Calu3 (cell line): ENCODE results near the gene IRF7. TPM values are rescaled to one million over a fixed set of nuclear protein-coding genes. Genes with fewer than 3 reads are reported as not detected.

Experiments
- BruUV-seq: library from RNA; stranded (reverse); fragments of 400-500 nt; replicated peaks from 2 replicates; lab custom pipeline; 2021; lab: Mats Ljungman, UMichigan
- CTCF ChIA-PET: fragments of 300-600 bp; sonication (Branson Sonifier 250); formaldehyde crosslinking; loops from one replicate; lab custom pipeline; 2022; ENCODE audit warnings: antibody characterized with exemption; lab: Charles Lee
- DNase-seq: peaks from one replicate; pipeline ENCODE4 v3.0.0; 2022
- H3K27ac Mint-ChIP-seq: one replicate; pipeline ENCODE4 v1.8.0; 2022; ENCODE audit warnings: mixed read lengths; ENCODE audit not compliant: unreplicated experiment
- H3K27me3 Mint-ChIP-seq: one replicate; pipeline ENCODE4 v1.8.0; 2022; ENCODE audit warnings: mixed read lengths; ENCODE audit not compliant: unreplicated experiment
- H3K36me3 Mint-ChIP-seq: one replicate; pipeline ENCODE4 v1.8.0; 2022; ENCODE audit warnings: mild to moderate bottlenecking, moderate library complexity, mixed read lengths; ENCODE audit not compliant: insufficient read depth, unreplicated experiment
- H3K4me1 Mint-ChIP-seq: one replicate; pipeline ENCODE4 v1.8.0; 2022; ENCODE audit warnings: mild to moderate bottlenecking, low read depth, mixed read lengths; ENCODE audit not compliant: unreplicated experiment
- H3K4me3 Mint-ChIP-seq: one replicate; pipeline ENCODE4 v1.8.0; 2022; ENCODE audit warnings: mild to moderate bottlenecking, low read depth, moderate library complexity, mixed read lengths; ENCODE audit not compliant: unreplicated experiment
- H3K9me3 Mint-ChIP-seq: one replicate; pipeline ENCODE4 v1.8.0; 2022; ENCODE audit warnings: low read depth, mixed read lengths; ENCODE audit not compliant: unreplicated experiment
- intact Hi-C: fragments of 100-400 bp; cut with micrococcal nuclease; formaldehyde crosslinking; loops from one replicate; pipeline ENCODE4 v1.10.0; 2022; ENCODE audit not compliant: unreplicated experiment
- total RNA-seq: library from RNA; stranded (reverse); gene quantifications from 2 replicates; pipeline ENCODE4 v1.2.3, GENCODE V29; 2022
- TF ChIP-seq, protein P1 (sequence below): fragments of 200-600 bp; IDR thresholded peaks from one replicate; pipeline ENCODE4 v1.8.0; 2022; ENCODE audit warnings: antibody characterized with exemption; ENCODE audit not compliant: unreplicated experiment

IRF7 gene
- total RNA-seq, 1 experiment from 2014 or later, result 48.7 TPM

DNA sequence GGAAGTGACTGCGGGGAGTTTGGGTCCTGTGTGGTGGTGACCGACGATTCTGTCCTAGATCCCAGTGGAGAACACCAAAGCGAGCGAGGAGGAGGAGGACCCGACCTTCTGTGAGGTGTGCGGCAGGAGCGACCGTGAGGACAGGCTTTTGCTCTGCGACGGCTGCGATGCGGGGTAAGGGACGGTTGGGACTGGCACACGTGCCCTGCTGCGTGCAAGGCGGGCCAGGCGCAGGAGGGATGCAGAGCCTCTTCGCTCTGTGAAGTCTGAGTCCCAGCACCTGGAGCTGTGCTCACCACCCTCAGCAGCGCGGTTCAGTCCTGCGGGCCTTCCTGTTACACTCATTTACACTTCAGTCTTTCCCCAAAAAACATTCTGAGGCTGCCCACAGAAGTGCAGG is 23.2 kb downstream of the IRF7 start:
- Mint-ChIP-seq H3K27ac (no peak overlapping the region), H3K9me3 (no peaks in the 10 kb centered on the region), H3K4me1 (peaks cover 9% of the 10 kb centered on the region), H3K4me3 (no peak overlapping the region), H3K36me3 (peaks cover 79% of the 10 kb centered on the region), H3K27me3 (no peaks in the 10 kb centered on the region)
- no TSS peak for BruUV-seq
- CTCF ChIA-PET, result no interaction called here
- intact Hi-C loops, result no loop called here
- no peak for DNase-seq
- TF ChIP-seq, protein P1, sequence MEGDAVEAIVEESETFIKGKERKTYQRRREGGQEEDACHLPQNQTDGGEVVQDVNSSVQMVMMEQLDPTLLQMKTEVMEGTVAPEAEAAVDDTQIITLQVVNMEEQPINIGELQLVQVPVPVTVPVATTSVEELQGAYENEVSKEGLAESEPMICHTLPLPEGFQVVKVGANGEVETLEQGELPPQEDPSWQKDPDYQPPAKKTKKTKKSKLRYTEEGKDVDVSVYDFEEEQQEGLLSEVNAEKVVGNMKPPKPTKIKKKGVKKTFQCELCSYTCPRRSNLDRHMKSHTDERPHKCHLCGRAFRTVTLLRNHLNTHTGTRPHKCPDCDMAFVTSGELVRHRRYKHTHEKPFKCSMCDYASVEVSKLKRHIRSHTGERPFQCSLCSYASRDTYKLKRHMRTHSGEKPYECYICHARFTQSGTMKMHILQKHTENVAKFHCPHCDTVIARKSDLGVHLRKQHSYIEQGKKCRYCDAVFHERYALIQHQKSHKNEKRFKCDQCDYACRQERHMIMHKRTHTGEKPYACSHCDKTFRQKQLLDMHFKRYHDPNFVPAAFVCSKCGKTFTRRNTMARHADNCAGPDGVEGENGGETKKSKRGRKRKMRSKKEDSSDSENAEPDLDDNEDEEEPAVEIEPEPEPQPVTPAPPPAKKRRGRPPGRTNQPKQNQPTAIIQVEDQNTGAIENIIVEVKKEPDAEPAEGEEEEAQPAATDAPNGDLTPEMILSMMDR, result no peak

DNA sequence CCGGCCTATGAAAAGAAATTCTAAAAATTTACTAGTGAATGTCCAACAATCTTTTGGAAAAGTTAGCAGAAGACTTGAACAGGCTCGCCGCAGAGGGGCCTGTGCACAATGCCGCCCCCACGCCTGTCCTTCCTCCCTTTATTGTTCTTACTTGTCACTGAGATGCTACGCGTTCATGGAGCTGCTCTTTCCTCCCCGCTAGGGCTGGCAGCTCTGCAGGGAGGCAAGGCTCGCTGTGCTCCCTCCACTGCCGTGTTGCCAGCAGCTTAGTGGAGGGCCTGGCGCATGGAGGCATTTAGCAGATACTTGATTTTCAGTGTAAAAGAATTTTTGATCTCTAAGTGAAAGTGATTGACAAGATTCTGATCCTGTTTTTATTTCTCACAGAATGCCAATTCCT is 24.8 kb downstream of the IRF7 start:
- TF ChIP-seq, protein P1, result no peak
- Mint-ChIP-seq H3K27me3 (no peaks in the 10 kb centered on the region), H3K36me3 (peaks cover 71% of the 10 kb centered on the region), H3K4me3 (no peak overlapping the region), H3K9me3 (no peaks in the 10 kb centered on the region), H3K4me1 (peaks cover 23% of the 10 kb centered on the region), H3K27ac (no peak overlapping the region)
- DNase-seq, result no peak
- BruUV-seq, result no TSS peak
- intact Hi-C loops, result no loop called here
- CTCF ChIA-PET, result no interaction called here

DNA sequence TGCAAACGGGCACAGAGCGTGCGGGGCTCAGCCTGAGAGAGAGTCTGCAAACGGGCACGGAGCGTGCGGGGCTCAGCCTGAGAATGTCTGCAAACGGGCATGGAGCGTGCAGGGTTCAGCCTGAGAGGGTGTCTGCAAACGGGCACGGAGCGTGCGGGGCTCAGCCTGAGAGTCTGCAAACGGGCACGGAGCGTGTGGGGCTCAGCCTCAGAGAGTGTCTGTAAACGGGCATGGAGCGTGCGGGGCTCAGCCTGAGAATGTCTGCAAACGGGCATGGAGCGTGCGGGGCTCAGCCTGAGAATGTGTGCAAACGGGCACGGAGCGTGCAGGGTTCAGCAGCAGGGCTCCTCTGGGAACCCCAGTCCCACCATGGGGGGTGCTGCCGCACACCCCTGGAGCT is 26.0 kb downstream of the IRF7 start:
- intact Hi-C loops, result no loop called here
- Mint-ChIP-seq H3K9me3 (no peaks in the 10 kb centered on the region), H3K36me3 (peaks cover 63% of the 10 kb centered on the region), H3K4me1 (peaks cover 23% of the 10 kb centered on the region), H3K27ac (no peak overlapping the region), H3K4me3 (no peak overlapping the region), H3K27me3 (no peaks in the 10 kb centered on the region)
- TF ChIP-seq, protein P1, result no peak
- no peak for DNase-seq
- BruUV-seq, result no TSS peak
- CTCF ChIA-PET, result no interaction called here

DNA sequence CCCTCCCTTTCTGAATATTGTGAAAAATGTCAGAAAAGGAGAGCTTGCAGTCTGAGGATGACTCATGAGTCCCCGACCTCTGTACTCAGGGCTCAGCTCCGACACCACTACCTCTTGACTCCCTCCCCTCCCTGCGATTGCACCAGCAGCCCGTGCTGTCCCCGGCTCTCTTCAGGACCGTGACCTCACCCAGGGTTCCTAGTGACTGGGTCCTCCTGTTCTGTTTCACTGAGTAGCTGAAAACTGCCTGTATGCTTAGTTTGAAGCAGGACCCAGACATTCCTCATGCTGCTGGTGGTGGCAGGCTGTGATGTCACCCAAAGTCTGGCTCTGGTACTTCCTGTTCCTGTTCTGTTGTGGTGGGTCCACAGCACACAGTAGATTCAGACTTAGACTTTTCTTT is 27.8 kb downstream of the IRF7 start:
- H3K27ac Mint-ChIP-seq, result peak overlapping the region; percentile 33
- CTCF ChIA-PET, result interaction anchor here (1.2 kb wide), 2 partner anchors 26 to 32 kb away, joined by 3 read pairs; no protein-coding TSS in a partner anchor
- peaks cover 23% of the 10 kb centered on the region for H3K4me1 Mint-ChIP-seq
- intact Hi-C loops, result no loop called here
- H3K36me3 Mint-ChIP-seq, result peaks cover 57% of the 10 kb centered on the region
- peak; percentile 58 for DNase-seq
- H3K9me3 Mint-ChIP-seq, result no peaks in the 10 kb centered on the region
- no peaks in the 10 kb centered on the region for H3K27me3 Mint-ChIP-seq
- TF ChIP-seq, protein P1, result no peak
- no TSS peak for BruUV-seq
- peak overlapping the region; percentile 10 for H3K4me3 Mint-ChIP-seq
